Measurements from ENCODE around the gene DOK1.

- no peak for TF ChIP-seq CTCF (IDR thresholded peaks at IDR 0.05)
- TF ChIP-seq POLR2A (IDR thresholded peaks at IDR 0.05), result no peak
These were observed 2.4 kb downstream of the DOK1 start for GRCh38 chr2:74556831-74557370.

Data from Peyer's patch (tissue), 4 donors.